Stimulated activated CD4-positive, alpha-beta T cell treated with anti-CD3 and anti-CD28 coated beads, Interleukin-1b, Interleukin-23, amount 100 ng/mL, for 48 hours (primary cell): Measurements from ENCODE around the gene ITPRIP.

Experiments used
- DNase-seq: peaks from one replicate; pipeline ENCODE4 v3.0.0-alpha.2; 2020

ITPRIP gene

DNA sequence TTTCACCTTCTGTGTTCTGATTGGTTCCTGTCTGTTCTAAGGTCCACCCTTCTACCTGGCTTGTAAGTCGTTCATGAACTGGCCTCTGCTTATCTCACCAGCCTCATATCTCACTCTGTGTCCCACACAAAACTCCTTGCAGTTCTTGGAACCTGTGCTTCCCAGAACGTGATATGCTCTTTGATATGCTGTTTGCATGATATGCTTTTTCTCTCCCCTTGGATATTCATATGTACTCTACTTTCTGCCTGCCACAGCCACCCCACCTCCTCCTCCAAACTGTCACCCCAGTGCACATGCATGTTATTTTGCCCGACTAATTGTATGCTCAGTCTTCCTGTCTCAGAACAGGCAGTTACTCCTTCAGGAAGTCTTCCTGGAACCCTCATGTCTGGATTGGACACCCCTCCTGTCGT is 1.9 kb upstream of the ITPRIP start:
- DNase-seq: no peak

DNA sequence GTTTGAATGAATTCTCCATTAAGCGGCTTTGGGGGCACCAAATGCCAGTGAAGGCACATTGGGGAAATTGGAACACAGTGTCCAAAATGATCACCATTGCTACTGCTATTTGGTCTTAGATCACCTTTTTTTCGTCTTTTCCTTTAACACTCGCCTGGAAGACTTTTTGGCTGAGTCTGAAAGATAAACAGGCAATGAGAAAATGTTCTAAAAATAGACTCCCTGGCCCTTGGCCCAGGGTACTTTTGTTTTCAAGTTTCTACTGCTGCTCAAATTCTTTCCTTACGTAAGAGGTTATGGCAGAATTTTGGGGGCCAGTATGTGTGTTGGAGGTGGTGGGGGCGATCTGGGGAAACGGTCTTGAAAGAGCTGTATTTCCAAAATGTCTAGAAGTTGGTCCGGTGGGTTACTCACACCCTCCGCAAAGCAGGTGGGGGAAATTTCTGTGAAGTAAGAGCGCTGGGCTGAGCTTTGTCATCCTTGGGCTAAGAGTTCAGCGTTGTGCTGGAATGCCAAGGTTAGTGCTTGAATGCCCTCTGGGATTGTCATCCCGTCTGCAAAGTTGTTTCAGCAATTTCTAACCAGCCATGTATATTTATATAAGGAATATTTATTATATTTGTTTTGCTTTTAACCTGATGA is 1.3 kb upstream of the ITPRIP start:
- DNase-seq: no peak

GRCh38 chr10:104337521-104337984 is 712 bp downstream of the ITPRIP start:
- DNase-seq: no peak

- DNase-seq: no peak
Observed at GRCh38 chr10:104336821-104337467, 1.3 kb downstream of the ITPRIP start.

DNA sequence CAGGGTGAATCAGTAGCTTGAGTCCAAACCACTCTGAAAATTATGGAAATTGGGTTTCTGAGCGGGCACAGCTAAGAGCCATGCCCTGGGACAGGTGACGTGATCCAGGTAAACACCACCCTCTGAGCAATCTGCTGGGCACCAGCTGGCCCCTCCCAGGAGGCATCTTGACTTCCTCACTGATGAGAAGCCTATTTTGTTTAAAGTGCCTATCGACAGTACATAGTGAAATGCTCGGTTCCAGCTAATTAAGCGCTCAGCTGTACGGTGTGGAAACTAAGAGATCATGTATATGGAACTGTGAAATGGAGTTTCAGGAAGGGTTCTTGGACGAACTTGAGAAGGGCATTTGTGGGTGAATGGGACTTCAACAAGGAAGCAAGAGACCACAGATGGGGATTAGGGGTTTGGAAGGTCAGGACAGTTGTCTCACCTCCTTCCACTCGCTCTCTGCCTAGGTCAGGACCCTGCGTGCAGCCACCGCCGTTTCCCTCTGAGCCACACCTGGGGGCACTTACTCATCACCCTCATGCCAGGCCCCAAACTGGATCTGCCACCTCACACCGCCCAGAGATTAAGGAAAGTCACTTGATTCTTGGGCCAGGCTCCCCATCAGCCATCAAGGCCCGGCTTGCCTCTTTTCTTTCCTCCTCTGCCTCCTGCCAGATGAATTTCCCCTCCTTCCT is 3.2 kb downstream of the ITPRIP start:
- DNase-seq: no peak

- DNase-seq: no peak
Observed at GRCh38 chr10:104334561-104334960, 3.7 kb downstream of the ITPRIP start.

DNA sequence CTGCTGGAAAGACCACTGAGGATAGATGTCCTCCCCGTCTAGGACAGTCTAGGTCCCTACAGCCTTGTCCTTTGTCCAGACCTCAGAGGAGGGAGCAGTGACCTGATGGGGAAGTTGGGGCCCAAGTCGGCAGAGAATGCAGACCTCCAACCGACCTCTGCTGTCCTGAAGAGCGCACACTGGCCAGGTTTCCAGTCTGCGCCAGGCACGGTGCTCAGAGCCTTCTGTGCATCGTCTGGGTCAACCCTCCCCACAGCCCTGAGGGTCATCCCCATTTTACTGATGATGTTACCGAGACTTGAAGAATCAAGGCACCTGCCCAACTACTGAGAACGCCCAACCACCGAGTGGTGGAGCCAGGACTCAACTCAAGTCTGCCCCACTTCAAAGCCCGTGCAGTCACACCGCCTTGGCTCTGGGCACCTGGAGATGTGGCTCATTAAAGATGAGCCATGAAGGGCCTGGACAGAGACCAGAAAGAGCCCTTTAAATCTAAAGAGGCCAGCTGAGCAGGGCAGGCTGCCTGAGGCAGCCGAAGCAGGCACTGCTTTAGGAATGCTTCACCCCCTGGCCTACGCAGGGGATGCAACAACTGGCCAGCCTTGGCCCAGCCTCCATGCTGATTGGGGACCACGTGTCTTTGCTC is 4.4 kb downstream of the ITPRIP start:
- DNase-seq: no peak

DNA sequence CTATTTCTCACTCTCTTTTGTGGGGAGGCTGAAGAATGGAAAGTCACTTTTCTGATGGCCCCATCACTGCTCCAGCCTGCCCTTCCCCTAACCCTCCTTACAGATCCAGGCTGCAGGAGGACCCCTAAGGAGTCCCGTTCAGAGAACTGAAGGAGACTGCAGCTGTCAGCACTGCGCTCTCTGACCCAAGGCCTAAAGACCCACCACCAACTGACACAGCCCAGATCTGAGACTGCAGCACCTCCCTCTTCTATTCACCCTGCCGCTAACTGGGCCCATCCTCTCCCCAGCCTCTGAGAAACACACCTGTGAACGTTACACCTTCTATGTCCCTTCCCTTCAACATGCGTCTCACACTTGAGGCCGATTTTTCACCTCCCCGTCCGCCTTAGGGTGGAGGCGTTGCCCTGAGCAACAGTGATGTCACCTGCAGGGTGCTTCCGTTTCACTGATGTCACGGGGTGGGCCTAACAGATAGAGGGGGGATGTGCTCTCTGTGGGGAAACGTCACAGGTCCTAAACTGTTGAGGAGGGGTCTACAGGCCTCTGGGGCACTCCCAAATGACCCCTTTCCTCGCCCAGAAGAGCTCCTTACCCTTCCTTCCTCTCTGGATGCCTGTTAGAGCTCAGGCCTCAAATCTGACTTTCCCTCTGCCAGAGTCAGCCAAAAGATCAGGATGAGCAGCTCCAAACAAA is 5.1 kb downstream of the ITPRIP start:
- peak; percentile 42 for DNase-seq

DNA sequence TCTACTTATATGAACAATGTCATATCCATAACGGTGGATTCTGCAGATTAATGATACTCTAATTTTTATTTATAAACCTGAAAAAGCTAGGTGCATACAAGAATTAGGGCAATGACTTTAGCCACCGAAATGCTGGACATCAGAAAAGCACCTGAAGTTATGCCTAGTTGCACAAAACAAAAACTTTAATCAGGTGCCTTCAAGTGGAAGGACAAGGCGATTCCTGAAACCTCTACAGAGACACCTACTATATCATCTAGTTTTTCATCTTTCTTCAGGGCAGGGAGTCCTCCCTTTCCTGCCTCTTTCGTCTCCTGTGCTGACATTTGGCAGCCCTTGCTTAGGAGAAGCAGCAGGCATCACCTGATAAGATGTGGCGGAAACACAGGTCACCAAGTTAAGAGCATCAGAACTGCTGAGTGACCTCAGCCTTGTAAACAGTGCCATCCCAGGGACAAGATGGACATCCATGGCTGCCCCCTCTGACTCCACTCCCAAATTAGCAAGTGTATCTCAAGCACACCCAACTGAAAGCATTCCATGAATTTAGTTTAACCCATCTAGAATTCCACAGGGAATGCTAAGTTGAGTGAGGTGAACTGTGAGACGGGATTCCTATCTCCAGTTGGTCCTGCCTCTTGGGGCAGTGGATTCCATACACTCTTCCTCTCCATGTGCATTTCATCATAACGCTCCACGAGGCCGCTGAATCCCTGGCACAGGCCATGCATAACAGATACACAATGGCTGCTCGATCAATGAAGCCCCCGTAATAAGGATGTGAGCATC is 5.8 kb downstream of the ITPRIP start:
- DNase-seq: no peak

- DNase-seq: no peak
Observed at GRCh38 chr10:104331208-104331838, 6.9 kb downstream of the ITPRIP start.

GRCh38 chr10:104330168-104331110 is 7.8 kb downstream of the ITPRIP start:
- DNase-seq: no peak

- no peak for DNase-seq
Observed at GRCh38 chr10:104329735-104330134, 8.5 kb downstream of the ITPRIP start.

DNA sequence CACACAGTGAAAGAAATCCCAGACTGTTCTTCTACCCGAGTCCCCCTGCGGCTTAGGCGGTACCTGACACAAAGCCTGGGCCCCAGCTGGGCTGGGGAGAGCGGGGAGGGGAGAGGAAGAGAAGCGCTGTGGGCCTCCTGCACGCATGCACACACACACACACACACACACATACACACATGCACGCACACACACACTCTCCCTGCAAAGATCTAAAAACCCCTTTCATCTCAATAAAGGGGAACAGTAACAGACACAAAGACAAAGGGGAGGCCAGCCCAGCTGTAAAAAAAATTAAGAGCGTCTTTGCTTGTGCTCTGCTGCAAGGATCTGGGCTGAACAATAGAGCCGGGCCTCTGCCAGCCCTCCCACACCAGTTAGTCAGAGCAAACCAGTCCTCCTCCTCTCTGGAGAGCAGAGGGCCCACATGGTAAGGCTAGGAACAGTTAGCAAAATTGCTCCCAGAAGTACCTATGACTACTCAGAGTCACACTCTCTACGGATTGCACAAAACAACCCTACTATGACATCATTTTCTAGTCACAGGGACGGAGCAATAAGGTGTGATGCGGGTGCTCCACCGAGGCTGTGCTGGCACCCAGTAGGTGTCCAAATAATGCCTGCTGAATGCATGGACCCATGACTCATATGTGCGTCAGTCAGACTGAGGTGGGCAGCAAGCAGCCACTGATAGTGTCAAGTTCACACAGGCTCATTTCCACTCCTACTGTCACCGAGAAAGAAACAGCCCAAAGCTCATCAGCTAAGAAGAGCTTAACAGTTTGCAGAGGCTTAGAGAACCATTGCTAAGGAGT is 9.2 kb downstream of the ITPRIP start:
- peak; percentile 91 for DNase-seq

GRCh38 chr10:104328646-104328895 is 9.7 kb downstream of the ITPRIP start:
- DNase-seq: no peak

- no peak for DNase-seq
Observed at GRCh38 chr10:104327745-104328645, 10.3 kb downstream of the ITPRIP start.

DNA sequence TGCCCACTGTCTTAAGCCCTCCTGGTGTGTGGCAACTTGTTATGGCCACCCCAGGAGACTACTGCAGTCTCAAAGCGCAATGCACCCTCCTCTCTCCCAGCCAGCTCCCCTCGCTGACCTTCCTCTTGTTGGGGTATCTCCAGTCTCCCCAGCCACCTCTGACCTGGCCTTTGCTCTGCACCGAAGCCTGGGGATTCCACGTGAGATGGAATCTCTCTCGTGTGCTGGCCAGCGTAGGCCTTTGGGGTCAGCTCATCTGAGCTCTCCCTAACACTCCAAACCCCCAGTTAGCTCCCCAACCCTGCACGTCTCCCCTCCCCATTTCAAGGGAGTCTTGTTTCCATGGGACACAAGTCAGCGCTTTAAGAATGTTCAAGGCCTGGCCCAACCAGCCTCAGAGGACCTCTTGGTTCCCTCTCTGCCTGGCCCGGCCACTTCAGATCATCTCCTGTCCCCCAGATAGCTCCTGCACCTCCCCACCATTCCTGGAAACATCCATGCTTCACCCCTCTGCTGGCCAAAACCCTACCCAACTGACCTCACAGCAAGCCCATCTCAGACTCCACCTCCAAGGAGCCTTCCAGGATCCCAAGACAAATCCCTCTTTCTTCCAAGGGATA is 11.2 kb downstream of the ITPRIP start:
- no peak for DNase-seq

DNA sequence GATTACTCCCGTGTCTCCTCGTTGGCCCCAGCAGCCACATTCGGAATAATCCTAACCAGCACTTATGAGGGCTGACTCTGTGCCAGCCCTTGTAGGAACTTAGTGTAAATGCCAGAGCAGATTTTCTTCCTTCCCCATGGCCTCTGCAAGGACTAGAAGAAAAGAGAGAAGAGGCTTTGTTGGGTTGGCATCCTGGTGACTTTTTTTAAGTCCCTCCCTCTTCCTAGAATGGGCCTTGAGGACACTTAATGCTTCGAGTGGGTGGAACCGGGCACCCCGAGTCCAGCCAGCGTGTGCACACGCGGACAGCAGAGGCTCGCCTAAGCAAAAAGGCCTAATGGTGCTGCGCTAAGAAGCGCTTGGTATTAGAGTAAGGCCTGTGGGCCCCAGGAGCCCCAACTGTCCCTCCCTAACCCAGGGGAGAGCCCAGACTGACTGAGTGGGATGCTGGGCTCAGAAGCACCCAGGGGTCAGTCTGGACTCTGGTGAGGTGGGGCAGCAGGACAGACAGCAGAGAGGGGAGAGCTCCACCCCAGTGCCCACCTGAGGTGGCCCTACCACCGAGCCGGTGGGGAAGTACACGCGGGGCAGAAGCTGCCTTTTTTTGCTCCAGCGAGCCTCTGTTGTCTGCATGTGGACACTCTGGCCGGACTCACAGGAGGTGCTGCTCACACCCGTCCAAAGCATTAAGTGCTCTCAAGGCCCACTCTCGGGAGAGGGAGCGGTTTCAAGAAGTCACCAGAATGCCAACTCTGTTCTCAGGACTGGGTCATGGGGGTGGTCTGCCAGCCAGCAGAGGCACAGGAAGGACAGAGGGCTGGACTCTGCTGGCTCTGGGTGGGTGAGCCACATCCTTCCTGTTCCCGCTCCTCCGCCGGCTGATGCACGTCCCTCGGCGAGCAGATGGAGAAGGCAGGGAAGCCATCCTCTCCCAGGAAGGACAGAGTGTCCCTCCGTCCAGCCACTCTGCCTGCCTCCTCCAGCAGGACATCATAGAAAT is 12.5 kb downstream of the ITPRIP start:
- DNase-seq: no peak
